ENCODE measurements around the gene WBP2.

GRCh38 chr17:75835654-75835987 is 19.5 kb downstream of the WBP2 start:
- TF ChIP-seq CTCF (IDR thresholded peaks at IDR 0.05; ENCODE audit: insufficient read depth, low read depth, low read length) (no peak), EZH2 (IDR thresholded peaks at IDR 0.05; ENCODE audit: insufficient read depth, low read length) (no peak)
